GM06990 (cell line): ENCODE data around the gene PTPRH.

Experiments used
- DNase-seq: peaks from one replicate; pipeline ENCODE4 v3.0.0-alpha.2; 2011; ENCODE audit not compliant: insufficient read length; ENCODE audit errors: extremely low read depth
- H3K27me3 ChIP-seq: replicated peaks from 2 replicates; pipeline ENCODE4 v1.6.0; 2011; ENCODE audit warnings: low read length; ENCODE audit not compliant: control insufficient read depth, insufficient read depth
- H3K36me3 ChIP-seq: 2 replicates; pipeline ENCODE4 v1.5.1; 2011; ENCODE audit warnings: low read length; ENCODE audit not compliant: control insufficient read depth, insufficient read depth
- H3K4me3 ChIP-seq: replicated peaks from 2 replicates; pipeline ENCODE4 v1.5.1; 2011; ENCODE audit warnings: low read depth, mild to moderate bottlenecking, control low read depth, low read length
- CTCF ChIP-seq: IDR thresholded peaks from 2 replicates; pipeline ENCODE4 v1.5.1; 2011; ENCODE audit warnings: low read length, control low read depth, mild to moderate bottlenecking, inconsistent platforms; ENCODE audit not compliant: insufficient read depth, poor library complexity, severe bottlenecking

Gene PTPRH

DNA sequence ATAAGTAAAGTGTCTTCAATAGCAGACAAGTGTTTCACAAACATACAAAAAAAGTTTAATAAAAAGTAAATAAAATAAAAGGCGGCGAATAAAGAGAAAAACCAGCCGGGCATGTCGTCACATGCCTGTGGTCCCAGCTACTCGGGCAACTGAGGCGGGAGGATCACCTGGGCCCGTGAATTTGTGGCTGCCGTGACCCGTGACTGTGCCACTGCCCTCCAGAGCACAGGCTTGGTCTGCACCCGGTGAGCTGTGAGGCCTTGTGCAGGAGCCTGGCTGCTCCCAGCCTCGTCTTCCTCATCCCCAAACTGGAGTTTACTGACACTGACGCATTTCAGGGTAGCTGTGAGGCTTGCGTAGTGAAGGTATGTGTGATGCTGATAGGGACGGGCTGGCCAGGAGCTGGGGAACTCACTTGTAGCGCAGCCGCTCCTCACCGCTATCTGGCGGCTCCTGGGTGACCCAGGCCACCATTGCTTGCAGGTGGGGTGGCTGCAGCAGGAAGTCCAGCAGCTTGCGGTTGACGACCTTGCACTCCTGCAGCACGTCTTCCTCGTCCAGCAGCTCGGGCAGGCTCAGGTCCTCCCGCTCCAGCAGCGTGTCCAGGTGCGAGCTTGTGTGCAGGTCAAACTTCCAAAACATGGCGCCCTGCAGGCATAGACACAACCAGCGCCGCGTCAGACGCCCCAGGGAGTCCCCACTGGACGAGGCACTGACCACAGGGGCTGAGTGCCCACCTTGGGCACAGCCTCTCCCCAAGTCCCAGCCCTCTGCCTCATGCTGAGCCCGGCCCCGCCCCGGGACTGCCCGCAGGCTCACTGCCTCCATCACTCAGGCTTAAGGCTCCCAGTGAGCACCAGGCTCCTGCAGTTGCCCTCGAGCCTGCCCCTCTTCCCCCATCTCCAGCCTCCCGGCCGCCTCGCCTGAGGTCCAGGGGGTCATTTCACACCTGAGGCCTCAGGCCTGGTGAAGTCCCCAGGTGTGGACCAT lies 37.5 kb upstream of the PTPRH start:
- no peak for DNase-seq
- TF ChIP-seq CTCF, result no peak
- H3K36me3 ChIP-seq, result peaks cover 52% of the 10 kb centered on the region
- no peak overlapping the region for H3K4me3 ChIP-seq
- H3K27me3 ChIP-seq, result no peaks in the 10 kb centered on the region

DNA sequence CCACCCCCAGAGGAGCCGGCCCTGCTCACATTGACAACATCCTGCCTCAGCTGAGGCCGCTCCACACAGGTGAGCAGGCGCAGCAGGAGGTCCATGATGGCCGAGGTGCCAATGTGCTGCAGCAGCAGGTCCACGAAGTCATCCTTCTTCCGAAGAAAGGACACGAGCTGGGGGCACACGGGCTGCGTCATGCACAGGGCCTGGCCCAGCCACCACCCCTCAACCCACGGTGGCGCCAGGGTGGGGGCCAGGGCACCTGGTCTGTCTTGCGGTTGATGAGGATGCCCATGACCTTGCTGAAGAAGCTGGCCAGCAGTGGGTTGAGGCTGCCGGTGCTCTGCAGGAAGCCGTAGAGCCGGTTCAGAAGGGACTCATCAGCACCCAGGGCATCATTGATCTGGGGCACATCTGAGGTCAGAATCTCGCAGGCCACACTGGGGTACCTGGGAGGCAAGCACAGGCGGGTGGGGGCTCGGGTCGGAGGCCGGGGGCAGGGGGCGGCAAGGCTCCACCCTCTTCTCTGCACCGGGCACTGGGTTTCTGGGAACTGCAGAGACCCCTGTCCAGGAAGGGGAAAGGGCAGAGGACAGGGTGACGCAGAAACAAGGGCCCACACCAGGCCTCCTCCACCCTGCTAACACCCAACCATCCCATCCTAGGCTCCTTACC lies 36.1 kb upstream of the PTPRH start:
- no peak for DNase-seq
- Histone ChIP-seq H3K27me3 (no peaks in the 10 kb centered on the region), H3K36me3 (peaks cover 64% of the 10 kb centered on the region), H3K4me3 (no peak overlapping the region)
- no peak for TF ChIP-seq CTCF

DNA sequence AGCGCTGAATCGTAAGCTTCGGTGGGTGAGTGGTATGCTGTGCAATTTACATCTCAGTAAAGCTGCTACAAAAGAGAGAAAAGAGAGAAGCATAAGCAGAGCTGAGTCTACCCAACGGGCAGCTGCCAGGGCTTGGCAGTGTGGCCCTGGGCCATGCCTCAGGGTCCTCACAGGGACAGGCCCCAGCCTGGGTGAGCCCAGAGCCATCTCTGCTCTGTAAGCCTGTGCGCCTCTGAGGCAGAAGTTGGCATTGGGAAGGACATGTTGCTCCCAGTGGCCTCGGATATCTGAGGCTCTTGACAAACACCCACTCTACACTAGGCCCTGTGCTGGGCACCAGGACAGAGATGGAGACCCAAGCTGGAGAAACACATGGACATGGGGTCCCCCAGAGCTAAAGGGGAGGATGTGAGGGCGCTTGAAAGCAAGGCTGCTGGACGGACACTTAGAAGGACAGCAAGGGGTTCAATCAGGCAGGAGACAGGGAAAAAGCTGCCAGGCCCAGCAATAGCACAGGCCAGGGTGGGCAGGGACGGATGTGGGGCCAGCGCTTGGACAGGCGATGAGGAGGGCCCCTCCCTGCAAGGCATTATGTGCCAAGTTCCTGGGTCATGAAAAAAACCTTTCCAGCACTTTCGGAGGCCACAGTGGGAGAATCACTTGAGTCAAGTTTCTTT lies 34.8 kb upstream of the PTPRH start:
- Histone ChIP-seq H3K27me3 (no peaks in the 10 kb centered on the region), H3K4me3 (no peak overlapping the region), H3K36me3 (peaks cover 71% of the 10 kb centered on the region)
- TF ChIP-seq CTCF, result no peak
- DNase-seq, result no peak

- no peak for TF ChIP-seq CTCF
- peaks cover 71% of the 10 kb centered on the region for H3K36me3 ChIP-seq
These were observed 33.2 kb upstream of the PTPRH start for GRCh38 chr19:55242517-55242916.

GRCh38 chr19:55241935-55242464 lies 32.7 kb upstream of the PTPRH start:
- no peak for TF ChIP-seq CTCF
- H3K4me3 ChIP-seq, result no peak overlapping the region
- no peaks in the 10 kb centered on the region for H3K27me3 ChIP-seq
- DNase-seq, result no peak
- H3K36me3 ChIP-seq, result peaks cover 70% of the 10 kb centered on the region

More at GRCh38 chr19:55242517-55242916, 33.2 kb upstream of the PTPRH start:
- Histone ChIP-seq H3K27me3 (no peaks in the 10 kb centered on the region), H3K4me3 (no peak overlapping the region)
- no peak for DNase-seq
